ENCODE results near the gene MTHFD1L. TPM values are rescaled to one million over a fixed set of nuclear protein-coding genes. Genes with fewer than 3 reads are reported as not detected.
A peak's percentile ranks its signal among the peaks of the same experiment; 100 is the strongest.
"Not testable (repeated sequence)": the region's sequence is repeated elsewhere in the genome, so short reads cannot be mapped to it uniquely, and the experiment has no call there.

Gene MTHFD1L
- total RNA-seq, 2 donors from 2014 or later, result 71.3 to 109 TPM

- not testable (repeated sequence) for ATAC-seq; H3K27ac Mint-ChIP-seq; H3K9me3 Mint-ChIP-seq; DNase-seq (ENCODE audit: low spot score in 2 of 2)
- peaks cover 0 to 11% of the 10 kb centered on the region in 2 donors for H3K36me3 Mint-ChIP-seq
Measured at GRCh38 chr6:151127133-151127798, 261.8 kb downstream of the MTHFD1L start.

- Mint-ChIP-seq H3K27ac (no peak overlapping the region), H3K36me3 (peaks cover 0 to 11% of the 10 kb centered on the region in 2 donors), H3K9me3 (peaks cover 0 to 11% of the 10 kb centered on the region in 2 donors)
- ATAC-seq (no peak), DNase-seq (ENCODE audit: low spot score in 2 of 2) (no peak)
Measured at GRCh38 chr6:151128763-151129370, 263.4 kb downstream of the MTHFD1L start.

GRCh38 chr6:151130329-151130728 is 264.8 kb downstream of the MTHFD1L start:
- no peak overlapping the region for H3K27ac Mint-ChIP-seq
- DNase-seq (ENCODE audit: low spot score in 2 of 2), result no peak
- ATAC-seq, result no peak
- peaks cover 0 to 11% of the 10 kb centered on the region in 2 donors for H3K36me3 Mint-ChIP-seq
- peaks cover 0 to 16% of the 10 kb centered on the region in 2 donors for H3K9me3 Mint-ChIP-seq

- H3K36me3 Mint-ChIP-seq, result peaks cover 0 to 11% of the 10 kb centered on the region in 2 donors
- no peak for ATAC-seq
- peaks cover 0 to 16% of the 10 kb centered on the region in 2 donors for H3K9me3 Mint-ChIP-seq
- DNase-seq (ENCODE audit: low spot score in 2 of 2), result no peak
- no peak overlapping the region for H3K27ac Mint-ChIP-seq
Measured at GRCh38 chr6:151131324-151132007, 266.0 kb downstream of the MTHFD1L start.

GRCh38 chr6:151136141-151136755 is 270.7 kb downstream of the MTHFD1L start:
- Mint-ChIP-seq H3K36me3 (no peaks in the 10 kb centered on the region), H3K9me3 (peaks cover 0 to 6% of the 10 kb centered on the region in 2 donors), H3K27ac (no peak overlapping the region)
- ATAC-seq (no peak), DNase-seq (ENCODE audit: low spot score in 2 of 2) (no peak)

GRCh38 chr6:151137542-151137941 is 272.0 kb downstream of the MTHFD1L start:
- Mint-ChIP-seq H3K9me3 (peaks cover 0 to 6% of the 10 kb centered on the region in 2 donors), H3K27ac (no peak overlapping the region), H3K36me3 (no peaks in the 10 kb centered on the region)
- no peak for DNase-seq (ENCODE audit: low spot score in 2 of 2)
- ATAC-seq, result no peak

GRCh38 chr6:151139524-151139923 is 274.0 kb downstream of the MTHFD1L start:
- no peaks in the 10 kb centered on the region for H3K36me3 Mint-ChIP-seq
- H3K9me3 Mint-ChIP-seq, result no peaks in the 10 kb centered on the region
- ATAC-seq, result no peak
- DNase-seq (ENCODE audit: low spot score in 2 of 2), result no peak
- no peak overlapping the region for H3K27ac Mint-ChIP-seq

- ATAC-seq, result no peak
- Mint-ChIP-seq H3K27ac (no peak overlapping the region), H3K36me3 (no peaks in the 10 kb centered on the region), H3K9me3 (no peaks in the 10 kb centered on the region)
- DNase-seq (ENCODE audit: low spot score in 2 of 2), result no peak
Measured at GRCh38 chr6:151140767-151141166, 275.3 kb downstream of the MTHFD1L start.

GRCh38 chr6:151141685-151142084 is 276.2 kb downstream of the MTHFD1L start:
- no peaks in the 10 kb centered on the region for H3K36me3 Mint-ChIP-seq
- no peak for DNase-seq (ENCODE audit: low spot score in 2 of 2)
- peaks cover 0 to under 1% of the 10 kb centered on the region in 2 donors for H3K9me3 Mint-ChIP-seq
- no peak for ATAC-seq
- peak overlapping the region in 1 of 2 donors; percentile 41 for H3K27ac Mint-ChIP-seq

GRCh38 chr6:151142676-151143075 is 277.2 kb downstream of the MTHFD1L start:
- Mint-ChIP-seq H3K9me3 (peaks cover 0 to 3% of the 10 kb centered on the region in 2 donors), H3K36me3 (no peaks in the 10 kb centered on the region), H3K27ac (no peak overlapping the region)
- ATAC-seq (no peak), DNase-seq (ENCODE audit: low spot score in 2 of 2) (no peak)

GRCh38 chr6:151143337-151143736 is 277.8 kb downstream of the MTHFD1L start:
- DNase-seq (ENCODE audit: low spot score in 2 of 2) (no peak), ATAC-seq (no peak)
- Mint-ChIP-seq H3K27ac (peak overlapping the region in 1 of 2 donors; percentile 62), H3K36me3 (no peaks in the 10 kb centered on the region), H3K9me3 (peaks cover 0 to 3% of the 10 kb centered on the region in 2 donors)

GRCh38 chr6:151143806-151144205 is 278.3 kb downstream of the MTHFD1L start:
- ATAC-seq (no peak), DNase-seq (ENCODE audit: low spot score in 2 of 2) (no peak)
- Mint-ChIP-seq H3K9me3 (peaks cover 0 to 3% of the 10 kb centered on the region in 2 donors), H3K27ac (no peak overlapping the region), H3K36me3 (no peaks in the 10 kb centered on the region)

GRCh38 chr6:151147118-151147832 is 281.8 kb downstream of the MTHFD1L start:
- peaks cover 0 to 3% of the 10 kb centered on the region in 2 donors for H3K9me3 Mint-ChIP-seq
- no peaks in the 10 kb centered on the region for H3K36me3 Mint-ChIP-seq
- no peak overlapping the region for H3K27ac Mint-ChIP-seq
- no peak for ATAC-seq
- no peak for DNase-seq (ENCODE audit: low spot score in 2 of 2)

GRCh38 chr6:151148111-151148510 is 282.6 kb downstream of the MTHFD1L start:
- no peaks in the 10 kb centered on the region for H3K36me3 Mint-ChIP-seq
- peaks cover 0 to 3% of the 10 kb centered on the region in 2 donors for H3K9me3 Mint-ChIP-seq
- DNase-seq (ENCODE audit: low spot score in 2 of 2) (no peak), ATAC-seq (no peak)
- H3K27ac Mint-ChIP-seq, result peak overlapping the region in 1 of 2 donors; percentile 9

GRCh38 chr6:151149793-151150192 is 284.3 kb downstream of the MTHFD1L start:
- ATAC-seq (no peak), DNase-seq (ENCODE audit: low spot score in 2 of 2) (no peak)
- Mint-ChIP-seq H3K9me3 (peaks cover 0 to 3% of the 10 kb centered on the region in 2 donors), H3K27ac (no peak overlapping the region), H3K36me3 (no peaks in the 10 kb centered on the region)

Data from activated naive CD4-positive, alpha-beta T cell treated with anti-CD3 and anti-CD28 coated beads, Interleukin-2, amount 50 U/mL, for 72 hours (primary cell).